GM18951 (cell line): Measurements from ENCODE around the gene DBH.

Experiments used
- POLR2A ChIP-seq: IDR thresholded peaks from 4 replicates; pipeline ENCODE4 v1.6.1; 2011; ENCODE audit warnings: mild to moderate bottlenecking; ENCODE audit not compliant: insufficient read length, insufficient read depth; ENCODE audit errors: extremely low read depth
- in situ Hi-C: fragments of 300-500 bp; cut with MboI; formaldehyde crosslinking; loops from one replicate; pipeline ENCODE4 v1.12.0; 2022; ENCODE audit warnings: low sequenced_read_pairs, mixed read lengths, inconsistent platforms; ENCODE audit not compliant: unreplicated experiment

DBH gene

GRCh38 chr9:133635533-133636531, at the start of gene DBH:
Gene DBH, plus strand, starts transcription at chr9:133636363. Its CDS starts 9 bp downstream, at chr9:133636372.
- in situ Hi-C loops, result no loop called here
- TF ChIP-seq POLR2A, result no peak

GRCh38 chr9:133587051-133587450, 49.1 kb upstream of the DBH start:
- in situ Hi-C loops, result no loop called here
- no peak for TF ChIP-seq POLR2A

- in situ Hi-C loops, result no loop called here
- no peak for TF ChIP-seq POLR2A
Measured at GRCh38 chr9:133587466-133587865, 48.7 kb upstream of the DBH start.

GRCh38 chr9:133589454-133590227, 46.5 kb upstream of the DBH start:
- no peak for TF ChIP-seq POLR2A
- in situ Hi-C loops, result no loop called here

- no peak for TF ChIP-seq POLR2A
- in situ Hi-C loops, result no loop called here
Measured at GRCh38 chr9:133590231-133590855, 45.8 kb upstream of the DBH start.

GRCh38 chr9:133591116-133591910, 44.9 kb upstream of the DBH start:
- in situ Hi-C loops, result no loop called here
- TF ChIP-seq POLR2A, result no peak

- TF ChIP-seq POLR2A, result no peak
- in situ Hi-C loops, result no loop called here
Measured at GRCh38 chr9:133591985-133592384, 44.2 kb upstream of the DBH start.

GRCh38 chr9:133592731-133593409, 43.3 kb upstream of the DBH start:
- in situ Hi-C loops, result no loop called here
- TF ChIP-seq POLR2A, result no peak

GRCh38 chr9:133593587-133594253, 42.4 kb upstream of the DBH start:
- TF ChIP-seq POLR2A, result no peak
- in situ Hi-C loops, result no loop called here

- TF ChIP-seq POLR2A, result no peak
- in situ Hi-C loops, result no loop called here
Measured at GRCh38 chr9:133594310-133594709, 41.9 kb upstream of the DBH start.

- in situ Hi-C loops, result no loop called here
- no peak for TF ChIP-seq POLR2A
Measured at GRCh38 chr9:133595910-133596309, 40.3 kb upstream of the DBH start.

- in situ Hi-C loops, result no loop called here
- TF ChIP-seq POLR2A, result no peak
Measured at GRCh38 chr9:133597316-133597957, 38.7 kb upstream of the DBH start.
